AG20443 (cell line): ENCODE measurements around the gene NUP210.

ENCODE experiments used
- DNase-seq: peaks from one replicate; pipeline ENCODE4 v3.0.0; 2012; ENCODE audit warnings: low spot score, mixed read lengths

Gene NUP210

DNA sequence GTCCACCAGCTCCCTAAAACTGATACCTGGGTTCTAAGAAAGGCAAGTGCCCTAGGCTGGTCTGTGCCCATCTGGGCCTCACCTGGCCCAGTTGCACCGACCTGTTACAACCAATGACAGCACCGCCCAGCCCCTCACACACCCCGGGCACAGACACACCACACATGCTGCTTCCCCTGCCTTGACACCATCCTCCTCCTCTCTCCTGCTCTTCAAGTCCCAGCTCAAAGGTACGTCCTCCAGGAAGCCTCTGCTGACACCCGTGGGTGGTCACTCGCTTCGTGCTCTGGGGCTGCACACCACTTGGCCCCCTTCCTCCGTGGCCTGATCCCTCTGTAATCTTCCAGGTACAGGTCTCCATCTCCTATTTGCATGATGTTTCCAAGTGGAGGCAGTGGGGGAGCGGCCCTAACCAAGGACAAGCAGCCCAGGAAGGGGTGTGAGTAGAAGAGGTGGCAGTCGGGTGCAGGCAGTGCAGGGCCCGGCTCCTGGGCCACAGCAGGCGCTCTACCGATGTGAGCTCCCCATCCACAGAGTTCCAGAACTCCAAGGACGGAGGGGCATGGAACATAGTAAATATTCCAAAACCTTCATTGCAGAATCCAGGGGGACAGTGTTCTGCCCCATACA lies 144.6 kb downstream of the NUP210 start:
- no peak for DNase-seq

DNA sequence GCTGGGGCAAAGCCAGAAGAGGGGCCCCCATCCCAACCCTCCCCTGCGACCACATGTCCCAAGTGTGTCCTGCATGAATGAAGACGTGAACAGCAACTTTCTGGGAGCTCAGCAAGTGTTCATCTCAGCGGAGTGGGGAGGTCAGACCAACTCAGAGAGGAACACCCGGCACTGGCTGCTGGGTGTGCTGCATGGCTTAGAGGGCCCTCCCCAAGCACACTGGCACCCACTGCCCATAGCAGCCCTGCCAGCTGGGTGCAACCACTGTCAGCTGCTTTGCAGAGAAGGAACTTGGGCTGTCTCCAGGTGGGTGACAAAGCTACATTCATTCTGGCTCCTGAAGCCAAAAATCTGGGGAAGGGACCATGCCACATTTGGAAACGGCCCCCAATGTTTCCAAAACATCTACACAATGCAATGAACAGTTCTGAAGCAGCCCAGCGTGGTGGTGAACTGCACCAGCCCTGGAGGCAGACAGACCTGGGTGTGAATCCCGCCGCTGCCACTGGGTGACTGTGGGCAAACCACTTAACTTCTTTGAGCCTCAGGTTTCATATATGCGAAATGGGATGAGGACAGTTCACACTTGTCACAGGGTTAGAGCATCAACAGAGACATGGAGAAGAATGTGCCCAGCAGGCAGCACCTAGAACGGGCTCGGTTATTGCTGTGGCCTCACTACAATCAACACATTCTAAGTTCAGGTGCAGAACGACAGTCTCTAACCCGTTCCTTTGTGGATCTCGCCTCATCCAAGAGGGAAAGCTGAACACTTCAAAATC lies 145.4 kb downstream of the NUP210 start:
- no peak for DNase-seq

DNA sequence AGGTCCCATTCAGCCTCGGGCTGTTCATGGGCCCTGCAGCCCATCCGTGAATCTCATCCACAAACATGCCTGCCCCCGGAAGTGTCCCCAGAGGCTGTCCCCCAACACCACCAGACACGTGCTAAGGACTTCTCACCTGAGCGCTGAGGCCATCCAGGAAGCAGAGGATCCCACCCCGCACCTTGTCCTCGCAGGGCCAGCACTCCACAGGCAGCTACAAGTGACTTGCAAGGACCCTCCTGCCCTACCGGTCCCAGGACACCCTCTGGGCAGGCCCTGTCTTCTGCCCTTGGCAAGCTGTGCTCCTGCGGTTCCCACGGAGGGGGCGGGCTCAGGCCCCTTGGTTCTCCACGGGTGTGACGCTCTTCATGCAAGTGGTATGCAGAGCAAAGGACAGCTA lies 146.0 kb downstream of the NUP210 start:
- DNase-seq: no peak

DNA sequence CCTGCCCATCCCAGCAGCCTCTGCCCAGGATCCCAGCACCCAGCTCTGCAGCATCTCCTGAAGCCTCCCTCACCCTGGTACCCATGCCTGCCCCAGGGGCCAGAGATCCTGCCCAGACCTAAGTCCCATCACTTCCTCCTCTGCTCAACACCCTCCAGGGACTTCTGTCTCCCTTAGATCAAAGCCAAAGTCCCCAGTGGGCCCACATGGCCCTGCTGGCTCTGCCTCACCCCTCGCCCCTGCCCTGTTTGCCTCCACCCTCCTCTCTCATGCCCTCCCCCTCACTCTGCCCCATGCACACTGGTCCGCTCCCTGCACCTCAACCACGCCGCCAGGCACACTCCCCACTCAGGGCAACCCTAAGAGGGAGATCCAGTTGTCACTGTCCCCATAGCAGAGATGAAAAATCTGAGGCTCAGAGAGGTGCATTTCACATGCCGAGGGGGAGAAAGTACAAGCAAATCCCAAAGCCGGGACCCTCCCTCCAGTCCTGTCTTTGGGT lies 146.5 kb downstream of the NUP210 start:
- DNase-seq: no peak

DNA sequence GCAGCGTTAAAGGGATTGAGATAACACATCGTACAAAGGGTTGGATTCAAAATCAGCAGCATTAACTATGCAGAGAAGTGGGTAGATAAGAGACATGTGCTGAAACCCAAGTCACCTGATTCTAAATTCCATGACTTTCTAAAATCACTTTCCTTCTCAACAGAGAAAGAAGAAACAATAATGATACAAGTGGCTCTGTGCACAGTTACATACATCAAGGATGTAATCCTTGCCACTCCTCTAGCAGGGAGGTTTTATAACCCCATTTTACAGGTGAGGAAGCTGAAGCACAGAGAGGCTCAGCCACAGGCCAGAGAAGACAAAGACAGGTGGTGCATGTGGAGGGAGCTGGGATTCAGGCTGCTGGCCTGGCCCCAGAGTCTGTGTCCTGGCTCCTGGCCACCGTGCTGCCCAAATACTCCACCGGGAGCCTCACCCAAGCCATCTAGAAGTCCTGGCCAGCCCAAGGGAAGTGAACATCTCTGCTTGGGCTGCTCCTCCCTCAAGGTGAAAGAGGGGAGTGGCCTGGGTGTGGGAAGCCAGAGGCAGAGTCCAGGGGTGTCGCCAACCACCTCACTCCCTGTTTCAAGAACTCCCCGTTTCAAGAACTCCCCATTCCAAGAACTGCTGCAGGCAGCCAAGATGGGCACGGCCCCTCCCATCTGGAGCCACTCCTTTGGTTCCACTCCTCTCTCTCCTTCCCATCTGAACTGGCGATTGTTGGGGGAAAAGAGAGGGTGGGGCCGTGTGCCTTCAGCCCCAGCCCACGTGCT lies 147.1 kb downstream of the NUP210 start:
- no peak for DNase-seq

DNA sequence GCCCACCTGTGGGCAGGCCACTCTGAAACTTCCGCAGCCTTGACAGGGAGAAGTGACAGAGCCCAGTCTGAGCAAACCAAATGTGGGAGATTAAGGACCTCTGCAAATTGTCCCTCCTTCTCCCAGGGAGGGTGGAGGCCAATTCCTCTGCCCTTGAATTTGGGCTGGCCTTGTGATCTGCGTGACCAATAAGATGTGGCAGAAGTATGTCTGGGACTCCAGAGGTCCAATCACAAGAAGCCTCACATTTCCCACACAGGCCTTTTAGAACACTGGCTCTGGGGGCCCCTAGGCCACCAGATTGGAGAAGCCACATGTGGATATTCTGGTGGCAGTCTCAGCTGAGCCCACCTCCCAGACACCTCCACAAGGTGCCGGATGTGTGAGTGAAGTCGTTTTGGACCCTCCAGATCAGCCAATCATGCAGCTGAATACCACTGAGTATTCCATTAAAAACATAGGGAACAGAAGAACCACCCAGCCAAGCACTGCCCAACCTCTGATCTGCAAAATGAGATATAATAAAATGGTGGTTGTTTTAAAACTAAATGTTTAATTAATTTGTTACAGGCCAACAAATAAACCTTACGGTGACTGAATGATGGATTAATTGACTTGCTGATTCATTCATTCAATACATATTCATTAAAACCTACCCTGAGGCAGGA lies 150.3 kb downstream of the NUP210 start:
- no peak for DNase-seq

DNA sequence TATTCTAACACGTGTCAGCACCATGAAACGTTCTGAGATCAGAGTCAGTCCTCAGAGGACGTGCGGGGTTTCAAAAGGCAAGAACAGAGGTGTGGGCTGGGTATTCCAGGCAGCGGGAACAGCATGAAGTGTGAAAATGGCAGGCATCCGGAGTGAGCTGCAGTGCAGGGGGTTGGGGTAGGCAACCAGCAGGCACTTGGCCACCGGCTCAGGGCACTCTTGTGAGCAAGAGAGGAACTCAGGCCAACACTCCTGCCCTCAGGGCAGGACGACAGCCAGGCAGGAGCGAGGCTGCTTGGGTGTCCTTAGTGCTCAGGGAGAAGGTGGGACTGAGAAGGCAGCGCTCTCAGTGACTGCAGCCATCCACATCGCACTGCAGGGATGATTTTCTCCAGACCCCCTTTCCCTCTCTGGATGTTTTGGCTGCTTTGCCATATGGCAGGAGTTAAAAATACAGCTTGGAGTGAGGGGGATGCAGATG lies 151.1 kb downstream of the NUP210 start:
- DNase-seq: no peak

DNA sequence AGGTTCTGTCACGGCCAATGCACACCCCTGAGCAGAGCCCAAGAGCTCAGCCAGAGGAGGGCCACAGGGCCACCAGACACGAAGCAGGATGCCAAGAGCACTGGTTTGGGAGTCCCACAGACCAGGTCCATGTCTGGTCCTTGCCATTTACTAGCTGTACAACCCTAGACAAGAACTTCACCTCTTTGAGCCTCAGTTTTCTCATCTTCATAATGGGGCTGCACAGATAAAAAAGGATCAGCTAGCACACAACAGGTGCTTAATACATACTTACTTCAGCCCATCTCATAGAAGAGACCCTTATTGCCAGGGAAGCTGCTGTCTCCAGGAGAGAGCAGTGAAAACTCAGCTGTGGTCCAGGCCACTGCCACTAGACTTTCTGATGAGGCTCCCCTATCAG lies 152.0 kb downstream of the NUP210 start:
- DNase-seq: no peak

DNA sequence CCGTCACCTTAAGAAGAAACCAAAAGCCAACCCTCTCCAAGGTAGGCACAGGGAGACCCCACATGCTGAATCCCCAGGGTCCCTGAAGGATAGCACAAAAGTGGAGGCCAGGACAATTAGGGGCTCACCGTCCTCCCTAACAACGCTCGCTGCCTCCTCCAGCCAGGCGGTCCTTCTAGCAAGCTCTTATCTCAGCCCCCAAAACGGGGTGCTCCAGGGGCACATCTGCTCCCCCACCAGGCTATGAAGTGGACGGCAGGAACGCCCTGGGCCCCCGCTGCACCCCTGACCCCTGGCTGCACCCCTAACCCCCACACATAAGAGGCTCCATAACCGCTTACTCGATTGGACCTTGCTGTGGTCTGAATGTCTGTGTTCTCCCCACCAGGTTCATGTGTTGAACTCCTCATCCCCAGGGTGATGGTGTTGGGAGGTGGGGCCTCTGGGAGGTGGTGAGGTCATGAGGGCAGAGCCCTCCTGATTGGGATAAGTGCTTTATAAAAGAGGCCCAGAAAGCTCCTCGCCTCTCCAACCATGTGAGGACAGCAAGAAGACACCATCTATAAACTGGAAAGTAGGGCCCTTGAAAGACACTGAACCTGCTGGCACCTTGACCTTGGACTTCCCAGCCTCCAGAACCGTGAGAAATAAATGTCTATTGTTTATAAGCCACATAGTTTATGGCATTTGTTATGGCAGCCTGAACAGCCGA lies 153.3 kb downstream of the NUP210 start:
- DNase-seq: no peak
